LNCAP (cell line): ENCODE results near the gene SDC3.

Experiments used
- CTCF ChIP-seq: fragments of 450-650 bp; IDR thresholded peaks from 2 replicates; pipeline ENCODE4 v1.5.1; 2017; ENCODE audit warnings: mild to moderate bottlenecking

SDC3 gene

GRCh38 chr1:30834253-30834652 is 74.3 kb downstream of the SDC3 start:
- TF ChIP-seq CTCF = no peak

GRCh38 chr1:30830537-30830936 is 78.0 kb downstream of the SDC3 start:
- no peak for TF ChIP-seq CTCF

GRCh38 chr1:30829889-30830288 is 78.7 kb downstream of the SDC3 start:
- no peak for TF ChIP-seq CTCF

- TF ChIP-seq CTCF = no peak
These were observed 83.7 kb downstream of the SDC3 start for GRCh38 chr1:30824736-30825429.

- no peak for TF ChIP-seq CTCF
These were observed 84.4 kb downstream of the SDC3 start for GRCh38 chr1:30823969-30824735.

GRCh38 chr1:30823627-30823968 is 85.0 kb downstream of the SDC3 start:
- TF ChIP-seq CTCF = no peak

GRCh38 chr1:30822966-30823581 is 85.5 kb downstream of the SDC3 start:
- TF ChIP-seq CTCF = no peak
